Measurements from ENCODE around the gene NPIPB8. TPM values are rescaled to one million over a fixed set of nuclear protein-coding genes. Genes with fewer than 3 reads are reported as not detected.

Gene NPIPB8
- total RNA-seq, 2 donors from 2014 or later, result 0.31 TPM; not detected in 1

Other genes starting within 250 kb of the NPIPB8 start
- 100 to 1,000 TPM in 1 of 2 donors, 10 to 100 TPM in 1; 81.0 to 119 TPM for gene EIF3CL, start 234.2 kb upstream of the NPIPB8 start, total RNA-seq
- gene NPIPB7, start 165.7 kb upstream of the NPIPB8 start, total RNA-seq, result under 1 TPM; 0.31 to 0.47 TPM
- 10 to 100 TPM; 38.1 to 49.1 TPM for gene CLN3, start 146.0 kb upstream of the NPIPB8 start, total RNA-seq
- 10 to 100 TPM; 12.5 to 20.4 TPM for gene APOBR, start 143.4 kb upstream of the NPIPB8 start, total RNA-seq
- 1 to 10 TPM in 1 of 2 donors, under 1 TPM in 1; 0.70 to 4.4 TPM for gene IL27, start 131.2 kb upstream of the NPIPB8 start, total RNA-seq
- gene NUPR1, start 99.1 kb upstream of the NPIPB8 start, total RNA-seq, result not detected
- gene SGF29, start 84.1 kb upstream of the NPIPB8 start, total RNA-seq, result 10 to 100 TPM; 24.0 to 35.8 TPM
- under 1 TPM in 1 of 2 donors, not detected in 1; 0.61 TPM for gene SULT1A2, start 41.0 kb upstream of the NPIPB8 start, total RNA-seq
- gene SULT1A1, start 28.0 kb upstream of the NPIPB8 start, total RNA-seq, result 1 to 10 TPM; 4.4 to 7.8 TPM
- gene EIF3C, start 73.4 kb downstream of the NPIPB8 start, total RNA-seq, result 100 to 1,000 TPM; 475 to 520 TPM
- 1 to 10 TPM; 4.9 to 7.8 TPM for gene NPIPB9, start 113.7 kb downstream of the NPIPB8 start, total RNA-seq
- gene ATXN2L, start 184.9 kb downstream of the NPIPB8 start, total RNA-seq, result 100 to 1,000 TPM; 263 to 336 TPM
- gene TUFM, start 208.3 kb downstream of the NPIPB8 start, total RNA-seq, result 100 to 1,000 TPM; 183 to 358 TPM
- 10 to 100 TPM; 41.6 to 82.8 TPM for gene SH2B1, start 225.8 kb downstream of the NPIPB8 start, total RNA-seq
- 1 to 10 TPM; 1.4 to 5.0 TPM for gene ATP2A1, start 240.4 kb downstream of the NPIPB8 start, total RNA-seq